ENCODE measurements around the gene HES4.
A peak's percentile ranks its signal among the peaks of the same experiment; 100 is the strongest.
"Not testable (repeated sequence)": the region's sequence is repeated elsewhere in the genome, so short reads cannot be mapped to it uniquely, and the experiment has no call there.

The HES4 gene

DNA sequence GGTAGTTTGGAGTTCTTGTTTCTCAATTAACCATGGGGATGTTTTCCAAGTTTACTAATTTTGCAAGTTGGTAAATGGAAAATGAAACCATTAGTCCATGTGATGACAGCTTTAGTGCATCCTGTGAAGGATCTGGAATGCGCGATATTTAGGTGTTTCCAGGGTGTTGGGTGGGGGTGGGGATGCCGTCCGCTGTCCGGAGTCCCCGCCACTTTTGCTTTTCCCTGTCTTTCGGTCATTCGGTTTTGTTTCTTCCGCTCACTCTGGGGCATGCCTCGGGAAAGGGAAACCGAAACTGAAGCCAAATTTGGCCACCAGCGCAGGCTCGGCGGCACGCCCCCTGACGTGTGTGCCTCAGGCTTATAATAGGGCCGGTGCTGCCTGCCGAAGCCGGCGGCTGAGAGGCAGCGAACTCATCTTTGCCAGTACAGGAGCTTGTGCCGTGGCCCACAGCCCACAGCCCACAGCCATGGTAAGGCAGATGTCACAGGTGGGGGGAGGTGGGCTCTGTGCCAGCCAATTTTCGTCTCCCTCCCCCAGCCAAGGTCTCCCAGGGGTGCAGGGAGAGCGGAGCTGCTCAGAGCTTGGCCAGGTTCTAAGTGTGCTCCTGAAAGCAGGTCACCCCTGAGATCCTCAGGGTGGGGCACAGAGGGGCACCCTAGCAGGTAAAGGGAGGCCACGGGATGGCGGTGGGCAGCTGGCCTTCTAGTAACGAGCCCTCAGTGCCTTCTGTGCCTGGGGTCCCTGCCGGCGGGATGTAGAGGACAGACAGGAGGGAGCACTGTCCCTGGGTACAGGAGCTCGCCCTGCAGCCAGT, 13.4 kb upstream of the HES4 start, which contains the start of gene ISG15:
TSS of gene ISG15 (plus strand) at position 393 of the 817 bp plus-strand sequence. CDS start at position 470, 77 bp downstream.
- no peak for TF ChIP-seq ZFX (IDR thresholded peaks at IDR 0.05)
- TF ChIP-seq, protein P1, sequence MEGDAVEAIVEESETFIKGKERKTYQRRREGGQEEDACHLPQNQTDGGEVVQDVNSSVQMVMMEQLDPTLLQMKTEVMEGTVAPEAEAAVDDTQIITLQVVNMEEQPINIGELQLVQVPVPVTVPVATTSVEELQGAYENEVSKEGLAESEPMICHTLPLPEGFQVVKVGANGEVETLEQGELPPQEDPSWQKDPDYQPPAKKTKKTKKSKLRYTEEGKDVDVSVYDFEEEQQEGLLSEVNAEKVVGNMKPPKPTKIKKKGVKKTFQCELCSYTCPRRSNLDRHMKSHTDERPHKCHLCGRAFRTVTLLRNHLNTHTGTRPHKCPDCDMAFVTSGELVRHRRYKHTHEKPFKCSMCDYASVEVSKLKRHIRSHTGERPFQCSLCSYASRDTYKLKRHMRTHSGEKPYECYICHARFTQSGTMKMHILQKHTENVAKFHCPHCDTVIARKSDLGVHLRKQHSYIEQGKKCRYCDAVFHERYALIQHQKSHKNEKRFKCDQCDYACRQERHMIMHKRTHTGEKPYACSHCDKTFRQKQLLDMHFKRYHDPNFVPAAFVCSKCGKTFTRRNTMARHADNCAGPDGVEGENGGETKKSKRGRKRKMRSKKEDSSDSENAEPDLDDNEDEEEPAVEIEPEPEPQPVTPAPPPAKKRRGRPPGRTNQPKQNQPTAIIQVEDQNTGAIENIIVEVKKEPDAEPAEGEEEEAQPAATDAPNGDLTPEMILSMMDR (conservative IDR thresholded peaks at IDR 0.05) = no peak
- peak within 1 kb of the TSS; percentile 80 for H3K27ac ChIP-seq

DNA sequence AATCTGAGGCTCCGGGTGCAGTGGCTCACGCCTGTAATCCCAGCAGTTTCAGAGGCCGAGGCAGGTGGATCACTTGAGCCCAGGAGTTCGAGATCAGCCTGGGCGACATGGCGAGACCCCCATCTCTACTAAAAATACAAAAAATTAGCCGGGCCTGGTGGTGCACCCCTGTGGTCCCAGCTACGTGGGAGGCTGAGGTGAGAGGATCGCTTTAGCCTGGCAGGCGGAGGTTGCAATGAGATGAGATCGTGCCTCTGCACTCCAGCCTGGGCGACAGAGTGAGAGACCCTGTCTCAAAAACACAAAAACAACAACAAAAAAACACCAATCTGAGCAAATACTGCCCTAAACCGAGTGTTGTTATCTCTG, 12.8 kb upstream of the HES4 start:
- peak overlapping the region; percentile 80 for H3K27ac ChIP-seq

DNA sequence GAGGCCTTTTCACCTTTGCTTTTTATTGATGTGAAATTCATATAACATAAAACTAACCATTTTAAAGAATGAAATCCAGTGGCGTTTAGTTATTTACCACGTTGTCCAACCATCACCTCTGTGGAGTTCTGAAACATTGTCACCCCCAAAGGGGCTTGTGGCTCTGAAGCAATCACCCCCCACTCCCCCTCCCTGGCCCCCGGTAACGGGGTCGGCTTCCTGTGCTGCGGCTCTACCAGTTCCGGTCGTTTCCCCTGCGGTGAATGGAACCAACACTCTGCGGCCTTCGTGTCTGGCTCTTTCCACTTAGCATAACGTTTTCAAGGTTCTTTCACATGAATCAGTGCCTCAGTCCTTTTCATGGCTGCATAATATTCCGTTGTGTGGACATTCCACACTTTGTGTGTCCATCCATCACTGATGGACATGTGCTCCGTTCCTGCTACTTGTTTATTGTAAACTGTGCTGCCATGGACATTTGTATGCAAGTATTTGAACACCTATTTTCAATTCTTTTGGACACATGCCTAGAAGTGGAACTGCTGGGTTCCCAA, 11.6 kb upstream of the HES4 start:
- TF ChIP-seq, protein P1 (conservative IDR thresholded peaks at IDR 0.05) = no peak
- TF ChIP-seq ZFX (IDR thresholded peaks at IDR 0.05) = no peak
- H3K27ac ChIP-seq = no peak overlapping the region

DNA sequence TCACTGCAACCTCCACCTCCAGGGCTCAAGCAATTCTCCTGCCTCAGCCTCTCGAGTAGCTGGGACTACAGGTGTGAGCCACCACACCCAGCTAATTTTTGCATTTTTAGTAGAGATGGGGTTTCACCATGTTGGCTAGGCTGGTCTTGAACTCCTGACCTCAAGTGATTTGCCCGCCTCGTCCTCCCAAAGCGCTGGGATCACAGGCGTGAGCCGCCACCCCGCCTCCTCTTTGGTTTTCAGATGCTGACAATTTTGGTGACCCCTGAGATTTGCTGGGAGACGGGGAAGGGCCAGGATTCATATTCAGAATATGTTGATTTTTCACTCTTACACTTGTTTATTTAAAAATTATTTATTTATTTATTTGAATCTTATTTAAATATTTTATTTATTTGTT, 10.2 kb upstream of the HES4 start:
- not testable (repeated sequence) for H3K27ac ChIP-seq

DNA sequence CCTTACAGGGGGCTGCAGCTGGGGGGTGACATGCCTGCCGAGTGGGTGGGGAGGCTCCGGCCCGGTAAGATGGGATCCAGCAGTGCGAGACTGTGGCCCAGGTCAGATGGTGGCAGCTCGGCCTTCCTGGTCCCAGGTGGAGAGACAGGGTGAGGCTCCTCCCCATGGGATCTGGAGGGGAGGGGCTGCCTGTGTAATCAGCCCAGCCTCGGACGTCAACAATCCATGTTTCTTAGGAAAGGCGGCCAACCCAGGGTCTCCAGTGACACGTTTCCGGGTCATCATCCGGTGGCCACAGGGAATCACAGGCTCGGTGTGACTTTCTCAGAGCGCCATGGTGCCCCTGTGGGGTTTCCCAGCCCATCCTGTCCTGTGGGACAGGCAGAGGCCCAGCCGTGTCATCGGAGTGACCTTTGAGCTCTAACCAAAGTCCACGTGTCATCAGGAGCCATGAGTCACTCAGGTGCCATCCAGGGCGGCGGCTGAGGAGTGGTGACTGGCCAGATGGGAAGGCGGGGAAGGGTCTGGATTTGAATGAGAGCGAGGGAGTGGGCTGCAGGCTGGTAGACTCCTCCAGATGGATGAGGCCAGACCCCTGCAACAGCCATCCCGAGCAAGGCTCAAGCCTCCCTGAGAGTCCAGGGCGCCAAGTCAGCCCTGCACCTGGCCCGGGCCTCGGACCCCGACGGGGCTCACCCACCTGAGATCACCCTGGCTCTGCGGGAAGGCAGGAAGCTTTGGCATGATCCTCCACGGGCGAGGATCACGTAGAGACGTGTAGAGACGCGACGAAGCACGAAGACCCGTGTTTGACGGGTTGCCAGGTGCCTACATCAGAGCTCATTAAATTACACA, 6.6 kb upstream of the HES4 start:
- H3K27ac ChIP-seq = peak overlapping the region; percentile 68
- TF ChIP-seq, protein P1 (conservative IDR thresholded peaks at IDR 0.05) = no peak
- no peak for TF ChIP-seq ZFX (IDR thresholded peaks at IDR 0.05)

DNA sequence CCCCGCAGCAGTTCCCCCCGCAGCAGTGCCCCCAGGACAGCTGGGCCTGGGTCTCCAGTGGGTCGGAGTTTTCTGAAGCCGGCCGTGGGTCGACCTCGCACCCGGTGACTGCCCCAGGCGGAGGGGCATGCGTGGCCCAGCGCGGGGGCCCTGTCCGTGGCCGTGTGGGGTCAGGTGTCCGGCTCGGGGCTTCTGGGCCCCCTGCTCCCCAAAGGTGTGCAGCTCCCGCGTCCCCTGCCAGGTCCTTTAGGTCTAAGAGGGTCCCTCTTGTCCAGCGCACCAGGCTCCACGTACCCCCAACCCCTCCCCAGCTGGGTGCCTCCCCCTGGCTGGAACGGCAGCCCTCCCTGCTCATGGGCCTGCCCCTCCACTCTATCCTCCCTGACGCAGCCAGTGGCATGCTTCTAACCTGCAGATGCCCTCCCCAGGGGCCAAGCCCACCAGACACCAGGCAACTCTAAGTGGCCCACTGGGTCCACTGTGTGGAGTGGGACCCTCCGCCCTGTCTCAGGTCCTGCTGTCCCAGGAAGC, 5.9 kb upstream of the HES4 start:
- TF ChIP-seq ZFX (IDR thresholded peaks at IDR 0.05) = no peak
- TF ChIP-seq, protein P1 (conservative IDR thresholded peaks at IDR 0.05) = no peak
- H3K27ac ChIP-seq = peak overlapping the region; percentile 68

DNA sequence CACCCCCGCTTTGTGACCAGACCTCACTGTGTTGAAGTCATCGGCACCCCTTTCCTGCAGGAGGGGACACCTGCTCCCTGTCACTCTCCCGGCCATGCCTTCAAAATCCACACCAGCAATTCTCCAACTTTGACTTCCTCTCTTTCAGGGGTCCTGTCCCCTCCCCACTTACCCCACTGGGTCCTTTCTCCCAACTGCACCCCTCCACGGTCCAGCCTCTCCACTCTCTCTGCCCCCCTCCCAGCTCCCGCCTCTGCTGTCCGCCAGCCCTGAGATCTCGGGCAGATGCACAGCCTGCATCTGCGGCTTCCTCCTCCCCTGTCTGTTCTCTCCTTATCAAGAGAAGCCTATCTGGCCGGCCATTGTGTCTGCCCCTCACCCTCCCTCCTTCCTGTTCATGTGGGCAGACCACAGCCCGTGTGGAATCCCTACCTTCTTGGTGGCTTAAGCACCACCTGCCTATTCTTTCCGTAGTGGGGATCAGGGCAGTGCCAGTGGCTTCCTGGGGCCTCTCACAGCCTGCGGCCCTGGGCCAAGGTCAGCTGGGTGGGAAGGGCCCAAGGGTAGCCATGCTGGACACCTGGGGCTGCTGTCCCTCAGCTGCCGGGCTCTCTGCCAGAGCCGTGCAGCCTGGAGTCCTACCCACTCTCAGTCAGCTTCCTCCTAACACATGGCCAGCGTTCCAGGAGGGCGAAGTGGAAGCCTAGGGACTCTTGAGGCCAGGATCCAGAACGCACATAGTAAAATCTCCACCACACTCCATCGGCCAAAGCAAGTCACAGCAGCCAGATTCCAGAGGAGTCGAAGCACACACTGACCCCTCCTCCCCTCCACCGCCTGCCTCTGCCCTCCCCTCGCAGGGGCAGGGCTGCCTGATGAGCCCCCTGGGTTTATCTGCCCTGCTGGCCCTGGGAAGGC, 5.1 kb upstream of the HES4 start:
- no peak for TF ChIP-seq ZFX (IDR thresholded peaks at IDR 0.05)
- TF ChIP-seq, protein P1 (conservative IDR thresholded peaks at IDR 0.05) = no peak

More for the DNA sequence above, 5.1 kb upstream of the HES4 start:
- H3K27ac ChIP-seq = peak overlapping the region; percentile 68
